ENCODE results near the gene KDM2B.
"Not testable (repeated sequence)": the region's sequence is repeated elsewhere in the genome, so short reads cannot be mapped to it uniquely, and the experiment has no call there.

Gene KDM2B

GRCh38 chr12:121584885-121585284, 4.1 kb upstream of the KDM2B start:
- not testable (repeated sequence) for DNase-seq (ENCODE audit: low read depth)

DNA sequence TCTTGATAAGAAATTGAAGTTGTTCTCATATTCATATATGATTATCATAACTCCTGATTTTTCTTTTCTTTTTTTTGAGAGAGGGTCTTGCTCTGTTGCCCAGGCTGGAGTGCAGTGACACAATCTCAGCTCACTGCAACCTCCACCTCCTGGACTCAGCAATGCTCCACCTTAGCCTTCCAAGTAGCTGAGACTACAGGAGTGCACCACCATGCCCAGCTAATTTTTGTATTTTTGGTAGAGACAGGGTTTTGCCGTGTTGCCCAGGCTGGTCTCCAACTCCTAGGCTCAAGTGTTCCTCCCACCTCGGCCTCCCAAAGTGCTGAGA, 2.5 kb upstream of the KDM2B start:
- DNase-seq (ENCODE audit: low read depth): not testable (repeated sequence)

- DNase-seq (ENCODE audit: low read depth): no peak
Observed at GRCh38 chr12:121582583-121583333, 1.9 kb upstream of the KDM2B start.

DNA sequence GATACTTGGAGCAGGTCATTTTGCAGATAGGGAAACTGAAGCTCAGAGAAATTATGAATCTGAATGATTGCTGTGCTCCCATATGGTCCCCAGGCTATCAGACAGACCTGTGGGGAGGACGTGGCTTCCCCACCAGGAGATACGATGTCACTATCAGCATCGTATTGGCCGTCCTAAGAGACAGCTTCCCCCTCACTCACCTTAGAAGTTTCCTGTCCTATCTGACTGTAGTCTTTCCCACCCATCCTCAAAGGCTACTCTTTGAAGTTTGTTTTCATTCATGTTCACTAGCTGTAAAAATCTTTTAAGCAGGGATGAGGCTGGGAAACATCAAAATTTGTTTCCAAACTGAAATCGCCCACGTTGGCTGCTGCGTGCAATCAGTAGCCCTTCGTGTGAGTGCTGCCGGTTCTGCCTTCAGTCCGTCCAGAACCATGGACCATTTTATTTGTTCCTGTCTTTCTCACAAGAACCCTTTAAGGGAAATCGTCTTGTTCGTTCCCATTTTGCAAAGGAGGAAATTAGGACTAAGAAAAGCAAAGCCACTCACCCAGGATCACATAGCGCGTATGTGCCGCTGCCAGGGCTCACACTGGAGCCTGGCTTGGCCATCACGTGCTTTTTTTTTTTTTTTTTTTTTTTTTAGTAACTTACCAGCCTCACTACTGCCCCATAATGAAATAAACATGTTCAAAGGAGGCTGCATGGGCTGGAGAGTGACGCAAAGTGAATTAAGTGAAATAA, 1.0 kb upstream of the KDM2B start:
- no peak for DNase-seq (ENCODE audit: low read depth)

- DNase-seq (ENCODE audit: low read depth): peak; percentile 65
Observed at GRCh38 chr12:121579981-121580868, 598 bp downstream of the KDM2B start.

- peak; percentile 18 for DNase-seq (ENCODE audit: low read depth)
Observed at GRCh38 chr12:121579190-121579791, 1.5 kb downstream of the KDM2B start.

DNA sequence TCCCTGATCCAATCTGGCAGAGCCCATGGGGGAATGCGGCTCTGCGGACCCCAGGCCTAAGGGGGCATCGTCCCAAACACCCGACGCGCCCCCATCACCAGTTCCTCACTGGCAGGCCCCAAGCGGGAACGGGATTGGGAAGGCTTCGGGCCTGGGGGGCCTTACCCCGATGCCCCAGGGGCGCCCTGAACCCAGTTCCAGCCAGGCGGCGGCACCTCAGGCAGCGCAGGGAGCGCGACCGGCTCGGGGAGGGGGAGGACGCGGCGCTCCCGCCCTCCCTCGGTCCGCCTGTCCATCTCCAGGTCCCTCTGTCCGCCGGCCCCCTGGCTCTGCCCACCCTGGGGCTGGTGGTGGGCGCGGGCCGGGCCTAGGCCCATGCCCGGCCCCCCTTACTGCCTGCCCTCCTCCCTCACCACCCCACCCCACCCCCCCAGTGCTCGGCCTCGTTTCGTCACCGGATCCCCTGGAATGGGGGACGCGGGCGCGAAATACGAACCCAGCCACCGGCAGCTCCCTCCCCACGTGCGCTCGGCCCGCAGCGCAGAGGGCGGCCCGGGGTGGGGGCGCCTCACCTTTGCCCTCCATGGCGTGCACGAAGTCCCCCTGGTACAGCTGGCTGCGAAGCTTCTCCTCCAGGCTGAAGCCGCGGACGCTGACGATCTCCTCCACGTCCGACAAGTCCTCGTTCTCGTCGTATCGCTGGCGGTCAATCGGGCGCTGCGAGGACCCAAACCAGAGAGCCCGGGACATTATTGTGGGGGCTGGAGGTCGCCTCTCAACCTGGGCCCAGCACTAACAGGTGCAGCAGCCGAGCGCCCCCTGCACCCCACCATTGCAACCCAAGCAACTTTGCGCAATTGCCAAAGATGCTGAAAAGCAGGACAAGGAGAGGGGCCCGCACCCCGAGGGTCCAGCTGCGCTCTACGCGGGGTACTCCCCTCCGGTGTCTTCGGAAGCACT, 2.3 kb downstream of the KDM2B start:
- DNase-seq (ENCODE audit: low read depth): peak; percentile 8

- DNase-seq (ENCODE audit: low read depth): no peak
Observed at GRCh38 chr12:121577443-121578180, 3.2 kb downstream of the KDM2B start.

DNA sequence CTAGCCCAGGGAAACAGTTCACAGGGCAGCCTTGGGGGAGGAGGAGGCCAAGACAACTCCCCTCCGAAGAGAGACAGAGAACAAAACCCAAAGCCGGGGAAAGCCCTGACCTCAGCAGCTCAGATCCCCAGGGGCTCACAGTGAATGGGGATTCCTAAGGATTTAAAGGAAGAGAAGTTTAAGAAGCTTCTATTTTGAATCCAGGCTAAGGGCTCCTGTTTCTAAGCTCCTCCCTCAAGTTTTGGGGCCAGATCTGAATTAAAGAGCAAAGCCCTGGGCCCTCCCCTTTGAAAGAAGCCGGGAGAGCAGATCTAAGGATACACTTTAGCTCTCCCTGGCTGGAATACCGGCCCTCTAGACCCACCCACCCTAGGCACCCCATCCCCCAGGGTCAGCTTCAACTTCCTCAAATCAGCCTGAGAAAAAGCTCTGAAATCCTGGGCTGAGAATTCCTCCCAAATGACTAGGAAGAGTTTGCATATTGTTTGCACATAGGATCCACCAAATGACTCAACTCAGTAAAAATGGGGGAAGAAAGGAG, 3.9 kb downstream of the KDM2B start:
- no peak for DNase-seq (ENCODE audit: low read depth)

- DNase-seq (ENCODE audit: low read depth): no peak
Observed at GRCh38 chr12:121575952-121576625, 4.7 kb downstream of the KDM2B start.

DNA sequence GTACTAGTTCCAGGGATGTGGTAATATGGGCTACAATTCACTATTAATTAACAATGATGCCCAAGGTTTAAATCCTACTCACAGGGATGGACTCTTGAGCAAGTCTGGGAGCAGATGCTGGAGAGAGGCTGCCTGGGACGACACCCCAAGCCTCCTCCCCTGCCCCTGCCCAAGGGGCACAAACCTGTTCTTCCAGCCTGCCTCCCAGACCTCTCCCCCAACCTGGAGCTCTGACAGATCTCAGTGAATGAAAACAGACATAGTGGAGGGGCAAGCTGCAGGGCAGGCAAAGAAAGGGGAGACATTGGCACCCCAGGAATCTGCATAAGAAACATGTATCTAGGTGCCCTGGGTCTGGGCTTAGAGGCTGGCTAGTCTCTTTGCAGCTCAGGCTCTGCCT, 5.8 kb downstream of the KDM2B start:
- DNase-seq (ENCODE audit: low read depth): no peak

GRCh38 chr12:121574025-121574424, 6.8 kb downstream of the KDM2B start:
- no peak for DNase-seq (ENCODE audit: low read depth)

GRCh38 chr12:121571920-121572319, 8.9 kb downstream of the KDM2B start:
- DNase-seq (ENCODE audit: low read depth): no peak

DNA sequence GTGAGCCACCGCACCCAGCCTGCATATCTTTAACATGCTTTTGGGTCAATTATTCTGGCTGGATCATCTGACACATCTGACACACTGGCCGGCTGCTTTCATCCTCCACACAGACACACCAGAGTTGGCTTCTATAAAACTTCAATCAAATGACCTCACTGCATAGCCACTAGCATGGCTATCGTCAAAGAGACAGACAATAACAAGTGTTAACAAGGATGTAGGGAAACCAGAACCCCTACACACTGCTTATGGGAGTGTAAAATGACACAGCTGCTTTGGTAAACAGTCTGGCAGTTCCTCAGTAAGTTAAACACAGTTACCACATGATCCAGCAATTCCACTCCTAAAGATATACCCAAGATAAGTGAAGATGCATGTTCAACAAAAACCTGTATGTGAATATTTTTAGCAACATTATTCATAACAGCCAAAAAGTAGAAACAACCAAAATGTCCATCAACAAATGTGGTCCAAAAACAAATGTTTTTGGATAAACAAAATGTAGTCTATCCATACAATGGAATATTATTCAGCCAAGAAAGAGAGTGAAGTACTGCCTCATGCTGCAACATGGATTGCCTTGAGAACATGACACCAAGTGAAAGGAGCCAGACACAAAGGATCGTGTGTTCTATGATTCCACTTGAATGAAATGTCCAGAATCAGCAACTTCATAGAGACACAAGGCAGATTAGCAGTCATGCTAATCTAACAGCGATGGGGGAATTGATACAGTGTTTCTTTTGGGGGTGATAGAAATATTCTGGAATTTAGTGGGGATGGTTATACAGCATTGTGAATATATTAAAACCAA, 10.1 kb downstream of the KDM2B start:
- DNase-seq (ENCODE audit: low read depth): no peak

DNA sequence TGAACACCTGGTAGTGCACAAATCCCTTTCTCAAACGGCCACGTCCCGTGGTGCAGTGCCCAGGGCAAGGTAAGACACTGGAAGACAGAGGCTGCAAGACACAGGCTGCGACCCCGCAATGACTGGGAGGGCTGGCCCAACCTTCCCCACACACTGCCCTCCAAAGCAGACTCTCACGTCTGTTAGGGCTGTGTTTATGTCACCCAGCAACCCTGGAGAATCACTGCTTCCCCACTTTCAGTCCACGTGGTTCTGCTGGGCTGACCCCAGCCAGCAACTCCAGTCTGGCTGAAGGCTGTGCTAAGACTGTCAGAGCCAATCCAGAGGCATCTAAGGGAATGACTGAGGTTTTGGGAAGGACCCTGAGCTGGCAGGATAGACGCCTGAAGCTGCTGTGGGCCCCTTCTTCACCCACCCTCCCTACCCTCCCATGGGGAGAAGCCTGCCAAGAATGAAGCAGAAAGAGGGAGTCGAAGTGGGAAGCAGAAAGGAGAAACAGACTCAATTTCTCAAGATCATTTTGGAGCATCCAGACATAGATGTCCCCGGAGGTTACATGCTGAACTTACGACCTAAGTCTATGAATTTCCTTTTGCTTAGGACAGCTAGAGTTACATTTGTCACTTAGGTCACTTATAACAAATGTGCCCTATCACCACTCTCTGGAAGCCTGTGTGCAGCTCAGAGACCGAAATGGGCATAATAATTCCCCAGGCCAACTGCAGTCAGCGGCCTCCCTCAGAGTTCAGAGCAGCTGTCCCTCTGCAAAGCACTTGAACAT, 11.7 kb downstream of the KDM2B start:
- no peak for DNase-seq (ENCODE audit: low read depth)

- no peak for DNase-seq (ENCODE audit: low read depth)
Observed at GRCh38 chr12:121568518-121568917, 12.3 kb downstream of the KDM2B start.

DNA sequence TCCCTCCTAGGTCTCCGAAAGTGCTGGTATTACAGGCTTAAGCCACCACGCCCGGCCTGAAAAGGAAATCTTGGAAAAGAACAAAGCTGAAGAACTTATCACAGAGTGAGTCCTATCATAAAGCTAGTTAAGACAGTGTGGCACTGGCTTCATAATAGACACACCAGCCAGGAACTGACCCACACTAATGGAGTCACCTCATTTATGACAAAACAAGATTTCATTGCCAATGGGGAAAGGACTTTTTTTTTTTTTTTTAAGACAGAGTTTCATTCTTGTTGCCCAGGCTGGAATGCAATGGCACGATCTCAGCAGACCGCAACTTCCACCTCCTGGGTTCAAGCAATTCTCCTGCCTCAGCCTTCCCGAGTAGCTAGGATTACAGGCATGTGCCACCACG, 15.7 kb downstream of the KDM2B start:
- no peak for DNase-seq (ENCODE audit: low read depth)

DNA sequence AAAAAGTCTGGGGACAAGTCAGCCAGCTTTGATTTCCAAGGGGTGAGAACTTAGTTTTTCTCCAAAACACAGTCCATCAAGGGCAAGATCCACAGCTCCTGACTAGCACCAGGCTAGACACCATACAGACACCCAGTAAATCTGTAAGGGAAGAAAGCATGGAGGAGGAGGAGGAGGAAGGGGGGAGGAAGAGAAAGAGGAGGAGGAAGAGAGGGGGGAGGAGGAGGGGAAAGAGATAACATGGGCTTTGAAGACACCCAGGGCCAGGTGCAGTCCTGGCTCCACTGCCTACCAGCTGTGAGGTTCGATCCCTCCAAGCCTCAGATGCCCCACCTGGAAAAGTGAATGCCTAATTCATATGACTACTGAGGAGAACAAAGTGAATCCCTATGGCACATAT, 18.3 kb downstream of the KDM2B start:
- no peak for DNase-seq (ENCODE audit: low read depth)
